GM06990 (cell line): ENCODE results near the gene PTPN3.

Source experiments
- DNase-seq: peaks from one replicate; pipeline ENCODE4 v3.0.0-alpha.2; 2011; ENCODE audit not compliant: insufficient read length; ENCODE audit errors: extremely low read depth
- H3K27me3 ChIP-seq: replicated peaks from 2 replicates; pipeline ENCODE4 v1.6.0; 2011; ENCODE audit warnings: low read length; ENCODE audit not compliant: control insufficient read depth, insufficient read depth
- H3K36me3 ChIP-seq: 2 replicates; pipeline ENCODE4 v1.5.1; 2011; ENCODE audit warnings: low read length; ENCODE audit not compliant: control insufficient read depth, insufficient read depth
- H3K4me3 ChIP-seq: replicated peaks from 2 replicates; pipeline ENCODE4 v1.5.1; 2011; ENCODE audit warnings: low read depth, mild to moderate bottlenecking, control low read depth, low read length
- CTCF ChIP-seq: IDR thresholded peaks from 2 replicates; pipeline ENCODE4 v1.5.1; 2011; ENCODE audit warnings: low read length, control low read depth, mild to moderate bottlenecking, inconsistent platforms; ENCODE audit not compliant: insufficient read depth, poor library complexity, severe bottlenecking

Gene PTPN3

GRCh38 chr9:109474170-109474569, 23.9 kb downstream of the PTPN3 start:
- no peak for DNase-seq
- Histone ChIP-seq H3K36me3 (no peaks in the 10 kb centered on the region), H3K27me3 (no peaks in the 10 kb centered on the region), H3K4me3 (no peak overlapping the region)
- TF ChIP-seq CTCF: no peak

DNA sequence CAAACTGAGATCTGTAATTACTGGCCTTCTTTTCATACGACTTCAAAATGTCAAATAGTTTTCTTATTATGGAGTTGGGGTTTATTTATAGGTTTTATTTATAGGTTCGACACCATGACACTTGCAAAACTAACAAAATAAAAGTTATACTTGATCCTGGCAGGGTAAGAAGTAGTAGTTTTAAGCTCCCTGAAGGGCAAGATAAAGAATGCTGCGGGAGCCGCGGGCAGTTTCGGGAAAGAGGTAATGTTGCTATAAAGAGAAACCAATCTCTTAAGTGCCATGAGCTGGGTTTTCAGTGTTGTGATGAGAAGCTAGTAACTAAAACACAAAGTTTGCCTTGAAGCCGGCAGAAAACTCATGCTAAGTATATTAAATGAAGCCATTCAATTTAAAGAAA, 24.8 kb downstream of the PTPN3 start:
- H3K36me3 ChIP-seq: no peaks in the 10 kb centered on the region
- no peak overlapping the region for H3K4me3 ChIP-seq
- TF ChIP-seq CTCF: no peak
- DNase-seq: no peak
- H3K27me3 ChIP-seq: no peaks in the 10 kb centered on the region

DNA sequence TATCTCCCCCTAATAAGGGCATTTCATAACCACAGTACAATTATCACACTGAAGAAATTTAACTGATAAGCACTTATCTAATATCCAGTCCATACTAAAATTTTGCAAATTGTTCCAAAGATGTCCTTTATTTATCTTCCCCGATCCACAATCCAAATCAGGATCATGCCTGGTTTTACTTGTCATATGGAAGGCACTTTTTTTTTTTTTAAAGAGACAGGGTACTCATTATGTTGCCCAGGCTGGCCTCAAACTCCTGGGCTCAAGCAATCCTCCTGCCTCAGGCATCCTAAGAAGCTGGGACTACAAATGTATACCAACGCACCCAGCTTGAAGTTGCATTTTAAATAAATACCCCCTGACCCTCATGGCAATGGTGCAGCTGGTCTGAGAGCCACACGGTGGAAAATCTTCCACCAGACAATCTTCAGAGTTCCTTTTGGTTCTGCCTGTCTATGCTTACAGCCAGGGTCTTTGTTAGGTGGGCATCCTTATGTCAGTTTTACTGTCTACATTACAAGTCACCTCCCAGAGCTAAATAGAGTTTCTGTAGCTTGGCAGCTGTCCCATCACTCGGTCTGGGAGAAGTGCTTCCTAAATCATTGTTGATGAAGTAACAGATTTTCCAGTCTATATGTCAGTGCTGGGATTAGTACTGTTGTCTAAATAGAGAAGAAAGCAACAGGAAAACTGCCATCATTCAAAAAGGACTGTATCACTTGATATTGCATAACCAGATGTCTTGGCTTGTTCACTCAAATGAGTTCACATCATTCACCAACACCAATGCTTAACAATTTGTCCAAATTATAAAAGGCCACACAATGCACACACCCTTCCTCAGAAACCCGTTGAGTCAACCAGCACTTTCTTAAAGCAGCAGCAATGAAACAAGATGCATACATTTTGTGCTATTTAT, 26.4 kb downstream of the PTPN3 start:
- Histone ChIP-seq H3K4me3 (no peak overlapping the region), H3K36me3 (no peaks in the 10 kb centered on the region), H3K27me3 (no peaks in the 10 kb centered on the region)
- no peak for TF ChIP-seq CTCF
- no peak for DNase-seq

DNA sequence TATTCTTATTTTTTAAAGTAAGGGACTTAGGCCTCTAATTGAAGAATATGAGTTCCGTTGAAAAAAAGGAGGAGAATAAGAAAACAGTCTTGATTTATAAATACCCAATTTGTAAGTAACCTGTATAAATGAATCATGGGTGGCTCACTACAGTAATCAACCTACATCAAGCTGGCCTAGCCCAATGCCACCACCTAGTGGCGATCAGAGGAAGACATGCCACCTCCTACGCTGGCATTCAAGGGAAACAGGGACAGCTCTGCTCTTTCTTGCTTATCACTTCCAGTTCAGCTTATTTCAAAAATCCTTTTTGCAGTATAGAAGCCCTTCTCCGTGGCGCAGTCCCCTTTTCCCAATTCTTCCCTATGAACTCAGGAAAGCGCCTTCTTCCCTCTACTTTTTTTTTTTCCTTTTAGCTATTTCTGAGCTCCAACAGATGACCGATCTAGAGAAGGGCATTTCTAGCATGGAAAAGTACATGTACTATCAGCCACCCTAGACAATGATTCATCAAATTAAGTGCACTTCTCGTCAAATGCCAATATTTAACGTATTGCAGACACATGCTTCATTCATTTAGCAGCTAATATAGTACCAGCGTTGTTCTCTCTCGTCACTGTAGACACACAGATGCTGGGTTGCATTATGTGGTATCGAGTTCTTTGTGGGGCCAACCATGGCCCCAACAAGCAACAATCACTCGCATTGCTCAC, 28.3 kb downstream of the PTPN3 start:
- Histone ChIP-seq H3K27me3 (no peaks in the 10 kb centered on the region), H3K4me3 (no peak overlapping the region), H3K36me3 (no peaks in the 10 kb centered on the region)
- DNase-seq: peak; percentile 44
- peak; percentile 88 for TF ChIP-seq CTCF

DNA sequence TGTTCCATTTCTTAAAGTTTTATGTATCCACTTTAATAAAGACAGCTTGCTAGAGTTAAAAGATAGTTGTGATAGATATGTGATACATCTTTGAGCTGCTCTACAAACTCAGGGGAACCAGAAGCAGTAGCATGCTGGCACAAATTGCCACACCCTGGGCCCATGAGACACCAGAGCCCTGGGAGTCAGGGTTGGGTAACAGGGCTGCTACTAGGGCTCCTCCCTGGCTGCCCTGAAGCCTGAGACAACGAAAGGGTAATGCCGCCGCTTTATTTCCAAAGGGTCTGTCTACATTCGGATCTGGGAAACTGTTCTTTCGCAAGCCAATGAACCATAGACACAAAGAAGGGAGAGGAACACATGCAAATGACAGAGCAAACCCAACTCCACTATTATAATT, 29.2 kb downstream of the PTPN3 start:
- Histone ChIP-seq H3K27me3 (no peaks in the 10 kb centered on the region), H3K4me3 (no peak overlapping the region), H3K36me3 (no peaks in the 10 kb centered on the region)
- TF ChIP-seq CTCF: no peak
- no peak for DNase-seq
